Amygdala (tissue), 56 donors: ENCODE data around the gene SETD5.

Experiments
- DNase-seq, 56 donors: peaks; one replicate each; lab custom pipeline; 2025; lab: John Stamatoyannopoulos, UW

SETD5 gene

DNA sequence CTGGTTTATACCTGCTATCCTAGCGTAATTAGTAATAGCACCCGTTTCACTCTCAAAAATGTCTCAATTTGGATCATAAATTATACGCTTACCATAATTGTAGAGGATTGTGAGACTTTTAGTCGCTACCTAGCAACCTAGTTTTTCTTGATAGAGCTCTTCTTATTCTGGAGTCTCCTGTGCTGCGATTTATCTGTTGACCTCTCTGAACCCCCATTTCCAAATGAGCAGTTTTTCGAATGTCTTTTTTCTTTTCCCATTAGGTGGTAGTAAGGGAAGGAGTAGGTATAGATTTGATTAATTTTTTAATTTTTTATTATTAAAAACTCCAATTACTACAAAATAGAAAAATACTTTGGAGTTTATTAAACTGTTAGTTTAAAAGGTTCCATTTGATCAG, 10.6 kb downstream of the SETD5 start:
- no peak for DNase-seq

DNA sequence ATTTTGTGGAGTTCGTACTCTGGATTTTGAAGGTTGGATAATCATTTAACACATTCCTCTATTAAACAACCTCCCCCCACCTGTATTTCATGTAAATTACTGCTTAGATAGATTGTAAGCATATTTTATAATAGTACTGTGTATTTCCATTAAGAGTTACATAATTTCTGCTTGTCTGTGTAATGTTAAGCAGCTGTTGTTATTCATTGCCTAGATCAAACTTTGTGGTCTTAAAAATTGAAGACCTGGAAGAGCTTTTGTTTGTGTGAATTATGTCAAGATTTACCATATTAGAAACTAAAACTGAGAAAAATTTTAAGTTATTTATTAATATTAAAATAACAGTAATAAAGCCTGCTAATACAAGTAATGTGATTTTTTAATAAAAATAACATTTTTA, 11.1 kb downstream of the SETD5 start:
- DNase-seq: no peak

DNA sequence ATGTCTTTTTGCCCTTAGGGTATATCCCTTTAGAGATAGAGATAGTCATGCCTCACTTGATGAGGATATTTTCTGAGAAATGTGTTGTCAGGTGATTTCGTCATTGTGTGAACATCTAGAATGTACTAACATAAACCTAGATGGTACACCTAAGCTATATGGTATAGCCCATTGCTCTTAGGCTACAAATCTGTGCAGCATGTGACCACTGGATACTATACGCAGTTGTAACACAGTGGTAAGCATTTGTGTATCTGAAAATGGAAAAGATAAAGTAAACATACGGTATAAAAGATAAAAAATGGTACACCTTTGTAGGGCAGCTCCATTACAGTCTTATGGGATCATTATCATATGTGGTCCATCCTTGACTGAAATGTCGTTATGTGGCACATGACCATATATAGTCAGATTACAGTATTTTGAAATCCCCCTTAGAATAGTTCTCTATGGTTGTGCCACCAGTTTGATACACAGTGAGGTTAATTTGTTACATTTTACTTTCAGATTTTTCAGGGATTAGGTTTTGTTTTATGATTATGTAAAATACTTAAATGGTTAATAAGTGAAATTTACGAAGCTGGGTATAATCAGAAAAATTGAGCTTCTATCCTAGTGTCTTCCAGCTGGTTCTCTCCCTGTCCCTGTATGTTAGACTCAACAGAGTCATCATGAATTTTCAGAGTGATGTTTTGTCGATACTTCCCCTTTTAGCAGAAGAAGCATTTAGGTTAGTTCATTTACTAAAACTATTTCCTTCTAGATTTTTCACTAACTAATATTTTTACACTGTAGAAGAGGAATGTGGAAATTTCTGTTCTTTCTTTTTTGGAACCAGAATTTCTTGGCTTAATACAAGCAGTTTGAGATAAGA, 12.8 kb downstream of the SETD5 start:
- no peak for DNase-seq

DNA sequence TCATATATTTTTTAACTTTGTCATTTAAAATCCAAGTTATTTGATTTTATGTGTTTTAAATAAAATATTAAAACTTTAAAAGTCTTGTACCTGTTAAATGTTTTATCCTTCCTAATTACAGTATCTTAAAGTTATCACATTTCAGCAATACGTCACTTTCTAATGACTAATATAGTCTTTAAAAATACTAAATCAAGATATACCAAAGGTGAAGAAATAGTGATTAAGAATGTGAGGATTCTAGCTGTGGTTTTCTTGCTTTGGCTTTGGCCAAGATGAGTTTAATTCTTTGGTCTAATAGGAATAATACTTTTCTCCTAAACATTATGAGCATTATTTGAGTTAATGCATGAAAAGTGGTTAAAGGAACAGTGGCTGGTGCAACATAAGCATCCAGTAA, 13.9 kb downstream of the SETD5 start:
- no peak for DNase-seq

DNA sequence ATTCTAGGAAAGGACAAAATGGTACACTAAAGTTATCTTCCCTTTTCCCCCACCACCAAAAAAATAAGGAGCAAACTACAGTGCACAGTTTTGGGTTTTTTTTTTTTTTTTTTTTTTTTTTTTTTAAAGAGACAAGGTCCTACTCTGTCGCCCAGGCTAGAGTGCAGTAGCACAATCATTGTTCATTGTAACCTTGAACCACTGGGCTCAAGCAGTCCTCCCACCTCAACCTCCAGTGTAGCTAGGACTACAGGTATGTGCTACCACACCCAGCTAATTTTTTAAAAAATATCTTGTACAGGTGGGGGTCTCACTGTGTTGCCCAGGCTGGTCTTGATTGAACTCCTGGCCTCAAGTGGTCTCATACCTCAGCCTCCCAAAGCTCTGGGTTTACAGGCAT, 14.9 kb downstream of the SETD5 start:
- no peak for DNase-seq

DNA sequence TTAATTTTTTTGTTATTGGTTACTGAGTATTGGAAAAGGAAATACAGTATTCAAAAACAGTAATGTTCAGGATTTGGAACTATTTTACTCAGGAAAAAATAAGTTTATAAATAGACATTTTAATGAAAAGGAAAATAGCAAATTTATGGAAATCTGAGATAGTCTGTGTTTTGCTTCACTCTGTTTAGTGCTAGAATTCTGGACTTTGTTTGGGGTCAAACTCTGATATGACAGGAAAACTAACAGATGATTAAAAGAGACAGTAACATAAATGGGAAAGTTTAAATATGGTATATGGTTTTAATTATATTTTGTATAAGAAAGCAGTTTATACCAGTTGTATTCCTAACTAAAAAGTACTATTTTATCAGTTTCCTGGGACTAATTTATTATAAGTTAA, 17.4 kb downstream of the SETD5 start:
- DNase-seq: no peak

DNA sequence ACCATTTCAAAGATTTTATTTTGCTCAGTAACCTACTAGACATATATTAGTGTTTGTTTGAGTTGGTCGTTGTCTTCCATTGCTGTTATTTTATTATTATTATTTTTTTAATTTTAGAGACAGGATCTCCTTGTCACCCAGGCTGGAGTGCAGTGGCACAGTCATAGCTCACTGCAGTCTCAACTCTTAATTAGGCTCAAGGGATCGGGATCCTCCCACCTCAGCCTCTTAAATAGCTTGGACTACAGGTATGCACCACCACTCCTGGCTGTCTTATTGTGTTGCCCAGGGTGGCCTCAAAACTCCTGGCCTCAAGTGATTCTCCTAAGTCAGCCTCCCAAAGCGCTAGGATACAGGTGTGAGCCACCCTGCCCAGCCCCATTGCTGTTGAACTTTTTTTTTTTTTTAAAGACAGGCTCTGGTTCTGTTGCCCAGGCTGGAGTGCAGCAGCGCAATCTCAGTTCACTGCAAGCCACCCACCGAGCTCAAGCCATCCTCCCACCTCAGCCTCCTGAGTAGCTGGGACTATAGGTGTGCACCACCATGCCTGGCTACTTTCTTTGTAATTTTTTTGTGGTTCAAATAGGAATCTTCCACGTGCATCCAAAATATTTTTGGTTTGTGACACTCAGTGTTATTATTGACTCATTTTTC, 18.2 kb downstream of the SETD5 start:
- DNase-seq: no peak

DNA sequence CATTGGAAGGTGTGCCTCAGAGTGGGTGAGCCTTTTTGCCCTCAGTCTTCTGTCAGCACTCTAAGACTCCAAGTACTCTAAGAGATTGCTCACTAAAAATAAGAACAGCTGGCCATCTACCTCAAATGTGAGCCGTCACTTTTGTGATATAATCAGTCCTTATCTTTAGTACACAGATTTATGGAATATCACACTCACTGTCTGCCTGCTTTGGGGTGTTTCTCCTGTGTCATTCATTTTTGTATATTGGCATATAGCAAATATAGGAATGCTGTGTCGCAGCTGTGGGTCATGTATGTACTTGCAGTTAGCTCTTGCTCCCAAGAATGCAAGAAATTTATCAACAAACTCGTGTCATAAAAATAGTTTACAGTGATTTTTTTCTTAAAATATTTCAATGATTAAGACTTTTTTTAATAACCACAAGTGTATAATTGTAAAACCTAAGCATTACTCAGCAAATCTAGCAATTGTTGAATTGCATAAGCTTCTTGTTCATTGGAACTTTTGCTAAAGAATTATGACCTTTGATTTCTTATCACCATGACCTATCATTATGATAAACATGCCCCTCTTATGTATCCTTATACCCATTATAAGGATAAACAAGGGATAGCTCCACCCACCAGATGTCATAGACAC, 18.8 kb downstream of the SETD5 start:
- no peak for DNase-seq

DNA sequence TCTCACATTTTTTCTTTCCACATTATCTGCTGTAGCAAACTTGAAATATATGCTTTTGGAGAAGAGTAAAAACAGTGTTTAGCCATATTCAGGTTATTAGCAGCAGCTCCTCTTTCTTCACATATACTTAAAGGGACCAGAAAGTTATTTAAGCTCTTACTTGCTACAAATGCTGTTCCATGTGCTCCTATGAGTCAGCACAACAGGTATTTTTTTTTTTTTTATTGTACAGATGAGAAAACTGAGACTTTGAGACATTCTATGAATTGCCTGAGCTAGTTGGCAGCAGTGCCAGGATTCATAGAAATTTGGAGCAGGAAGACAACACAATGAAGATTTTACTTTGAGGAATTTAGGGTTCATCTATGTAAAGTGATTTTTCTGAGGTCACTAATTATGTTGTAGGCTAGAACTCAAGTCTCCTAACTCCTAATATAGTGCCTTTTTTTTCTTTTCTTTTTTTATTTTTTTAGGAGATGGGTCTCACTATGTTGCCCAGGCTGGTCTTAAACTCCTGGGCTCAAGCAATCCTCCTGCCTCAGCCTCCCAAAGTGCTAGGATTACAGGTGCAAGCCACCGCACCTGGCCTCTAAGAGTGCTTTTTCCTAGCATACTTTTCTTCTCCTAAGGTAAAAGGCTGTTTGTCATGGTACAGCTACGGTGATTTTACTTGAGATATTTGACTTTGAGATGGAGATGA, 23.6 kb downstream of the SETD5 start:
- DNase-seq: no peak

DNA sequence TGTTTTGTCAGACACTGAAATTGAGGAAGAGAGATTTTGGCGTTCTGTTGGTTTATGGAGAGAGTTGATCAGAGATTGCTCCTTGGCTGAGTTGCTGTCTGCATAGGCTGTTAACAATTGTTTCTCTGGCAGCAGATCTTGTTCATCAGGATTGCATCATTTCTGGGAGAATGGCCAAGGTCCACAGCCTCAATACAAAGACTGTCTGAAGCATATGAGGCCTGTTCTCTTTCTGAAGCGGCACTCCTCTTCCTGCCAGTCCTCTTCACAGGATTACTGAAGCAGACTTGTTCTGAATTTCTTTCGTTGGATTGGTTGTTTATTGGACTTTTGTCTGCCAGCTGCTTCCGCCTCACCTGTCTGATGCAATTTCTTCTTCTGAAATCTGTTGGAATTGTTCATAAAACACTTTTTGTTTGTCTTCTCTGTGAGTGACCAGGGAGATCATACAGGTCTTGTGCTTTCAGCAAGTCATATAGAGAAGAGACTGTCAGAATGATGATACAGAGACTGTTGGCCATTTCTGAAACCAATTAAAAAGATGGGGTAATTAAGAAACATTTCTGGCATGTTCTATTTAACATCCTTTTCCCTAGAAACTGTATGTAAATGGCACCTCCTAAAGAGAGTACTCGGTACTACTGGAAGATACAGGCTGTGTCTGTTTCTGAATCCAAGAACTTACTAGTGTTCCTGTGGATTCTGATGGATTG, 25.5 kb downstream of the SETD5 start:
- peak in 52 of 56 donors; percentile 14 to 96 (median 76) for DNase-seq

DNA sequence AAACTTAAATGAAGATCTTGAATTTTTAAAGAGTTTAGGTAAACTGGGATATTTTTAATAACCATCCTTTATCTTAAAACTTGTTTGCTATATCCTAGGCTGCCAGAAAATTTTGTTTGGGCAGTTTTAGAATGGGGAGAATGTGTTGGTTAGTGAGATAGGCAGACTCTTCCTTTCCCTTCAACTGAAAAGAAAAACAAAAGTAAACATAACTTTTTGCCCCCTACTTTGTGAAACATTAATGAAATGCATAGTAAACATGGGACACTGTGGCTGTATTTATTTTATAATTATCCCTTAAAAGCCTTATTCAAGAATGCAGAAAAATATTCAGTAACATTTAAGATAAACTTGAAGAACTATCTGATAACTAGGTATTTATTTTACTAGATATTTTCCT, 31.0 kb downstream of the SETD5 start:
- no peak for DNase-seq

DNA sequence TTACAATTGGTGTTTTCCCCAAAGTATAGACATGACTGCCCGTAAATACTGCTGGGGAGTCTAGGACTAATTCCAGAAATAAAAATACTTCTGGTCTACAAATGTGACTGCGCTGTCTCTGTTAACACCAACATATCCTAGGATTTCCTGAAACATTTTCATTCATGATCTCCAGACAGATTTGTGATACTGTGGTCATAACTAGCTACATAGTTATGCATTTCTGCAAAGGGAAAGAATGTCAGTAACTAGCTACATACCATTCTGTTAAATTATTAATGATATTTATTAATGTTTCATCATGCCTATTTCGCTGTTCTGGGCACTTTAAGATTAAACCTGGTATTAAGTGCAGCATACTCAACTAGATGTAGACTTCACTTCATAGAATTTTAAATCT, 33.3 kb downstream of the SETD5 start:
- DNase-seq: no peak

DNA sequence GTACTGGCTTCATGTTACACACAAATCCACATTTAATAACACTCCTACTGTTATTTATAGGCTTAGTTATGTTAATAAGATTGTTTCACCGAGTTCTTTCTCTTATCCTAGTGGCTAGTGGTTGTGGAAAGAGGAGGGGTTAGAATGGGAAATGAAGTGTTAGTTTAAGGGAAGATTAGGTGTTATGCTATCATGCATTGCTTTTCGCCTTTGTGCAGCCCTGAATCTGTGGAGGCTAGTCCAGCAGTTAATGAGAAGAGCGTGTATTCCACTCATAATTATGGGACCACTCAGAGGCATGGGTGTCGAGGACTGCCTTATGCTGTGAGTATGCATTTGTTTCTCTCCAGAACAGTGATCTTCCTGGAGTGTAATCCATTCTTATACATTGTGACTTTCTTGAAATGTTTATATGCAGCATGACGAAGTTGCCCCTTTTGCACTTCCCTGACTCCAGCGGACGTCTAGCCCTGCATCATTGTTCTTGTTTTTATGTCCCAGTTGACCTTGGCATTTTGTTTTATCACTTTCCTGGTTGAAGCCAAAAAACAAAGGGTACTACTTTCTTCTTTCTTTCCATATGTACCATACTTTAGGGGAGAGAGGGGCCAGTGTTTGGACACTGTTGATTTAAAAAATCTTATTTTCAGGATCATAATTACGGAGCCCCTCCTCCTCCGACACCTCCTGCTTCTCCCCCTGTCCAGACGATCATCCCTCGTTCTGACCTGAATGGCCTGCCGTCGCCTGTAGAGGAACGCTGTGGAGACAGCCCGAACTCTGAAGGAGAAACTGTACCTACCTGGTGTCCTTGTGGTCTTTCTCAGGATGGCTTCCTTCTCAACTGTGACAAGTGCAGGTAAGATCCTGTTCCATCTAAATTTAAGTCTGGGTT, 36.5 kb downstream of the SETD5 start:
- DNase-seq: no peak

DNA sequence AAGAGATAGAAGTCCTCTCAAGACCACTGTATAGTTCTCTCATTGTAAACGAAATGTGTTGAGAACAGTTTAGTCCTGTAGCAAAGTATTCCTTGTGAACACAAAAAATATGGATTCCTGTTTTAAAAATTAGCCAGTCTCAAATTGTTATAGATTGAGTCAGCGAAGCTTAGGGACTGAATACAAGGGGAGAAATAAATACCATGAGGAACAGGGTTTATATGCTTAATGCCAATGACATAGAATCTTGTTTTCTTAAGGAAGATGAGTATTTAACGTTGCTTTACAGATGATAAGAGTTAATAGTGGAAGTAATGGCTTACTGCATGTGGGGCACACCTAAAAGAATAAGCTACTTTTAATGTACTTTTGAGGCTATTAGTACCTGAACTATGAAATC, 37.9 kb downstream of the SETD5 start:
- DNase-seq: no peak

DNA sequence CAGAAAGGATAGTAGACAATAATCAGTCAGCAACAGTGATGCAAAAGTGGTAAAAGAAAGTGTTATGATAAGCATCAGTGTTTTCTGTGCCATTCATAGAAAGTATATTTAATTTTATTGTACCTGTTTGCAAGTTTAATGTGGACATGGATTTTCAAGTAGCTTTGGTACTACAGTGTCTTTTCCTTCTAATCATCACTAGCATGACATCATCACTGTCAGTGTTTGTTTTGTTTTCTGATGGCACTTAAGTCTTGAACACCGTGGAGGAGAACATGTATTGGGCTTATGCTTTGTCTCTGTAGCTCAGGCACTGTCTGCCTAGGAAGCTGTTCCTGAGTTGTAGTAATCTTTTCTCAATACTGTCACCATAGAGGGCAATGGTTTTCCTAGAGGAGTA, 41.9 kb downstream of the SETD5 start:
- no peak for DNase-seq

DNA sequence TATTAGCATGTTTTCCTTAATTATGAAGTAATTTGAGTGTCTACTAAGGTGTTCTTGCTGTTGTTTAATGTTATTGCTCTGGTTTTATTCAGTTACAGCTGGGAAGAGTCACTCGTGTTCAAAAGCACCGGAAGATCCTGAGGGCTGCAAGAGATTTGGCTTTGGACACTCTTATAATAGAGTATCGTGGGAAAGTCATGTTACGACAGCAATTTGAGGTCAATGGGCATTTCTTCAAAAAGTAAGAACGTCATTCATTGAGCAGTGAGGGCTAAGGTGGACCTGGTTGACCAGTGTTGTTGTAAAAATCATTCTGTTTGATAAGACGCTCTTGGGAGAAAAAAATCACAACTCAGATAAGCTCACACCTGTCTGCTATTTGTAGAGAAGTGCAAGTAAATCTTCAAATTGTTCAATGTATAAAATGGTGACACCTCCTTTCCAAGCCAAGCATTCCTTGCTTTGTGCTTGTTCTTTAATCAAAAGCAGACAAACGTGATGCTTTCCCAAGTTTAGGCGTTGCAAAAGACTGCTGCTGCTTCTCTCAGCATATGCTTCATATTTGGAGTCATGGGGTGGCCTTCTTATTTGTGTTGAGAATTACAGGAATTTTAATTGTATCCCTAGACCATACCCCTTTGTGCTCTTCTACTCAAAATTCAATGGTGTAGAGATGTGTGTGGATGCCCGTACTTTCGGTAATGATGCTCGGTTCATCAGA, 44.2 kb downstream of the SETD5 start:
- DNase-seq: no peak

DNA sequence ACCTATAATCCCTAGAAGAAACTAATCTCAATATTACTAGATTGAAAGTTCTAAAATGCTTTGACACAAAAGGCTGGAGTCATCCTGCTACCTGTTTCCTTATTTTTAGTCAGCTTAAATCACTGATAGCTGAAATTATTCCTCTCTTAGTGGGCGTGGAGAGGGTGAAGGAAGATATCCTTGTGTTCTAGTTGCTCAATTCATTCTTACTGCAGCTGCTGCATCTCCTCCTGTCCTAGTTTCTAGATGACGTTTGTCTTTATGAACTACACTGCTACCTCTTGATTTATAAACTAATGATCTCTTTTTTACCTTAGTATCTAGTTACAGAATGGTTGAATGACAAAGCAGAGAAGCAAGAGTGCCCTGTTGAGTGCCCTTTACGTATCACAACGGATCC, 50.7 kb downstream of the SETD5 start:
- no peak for DNase-seq

DNA sequence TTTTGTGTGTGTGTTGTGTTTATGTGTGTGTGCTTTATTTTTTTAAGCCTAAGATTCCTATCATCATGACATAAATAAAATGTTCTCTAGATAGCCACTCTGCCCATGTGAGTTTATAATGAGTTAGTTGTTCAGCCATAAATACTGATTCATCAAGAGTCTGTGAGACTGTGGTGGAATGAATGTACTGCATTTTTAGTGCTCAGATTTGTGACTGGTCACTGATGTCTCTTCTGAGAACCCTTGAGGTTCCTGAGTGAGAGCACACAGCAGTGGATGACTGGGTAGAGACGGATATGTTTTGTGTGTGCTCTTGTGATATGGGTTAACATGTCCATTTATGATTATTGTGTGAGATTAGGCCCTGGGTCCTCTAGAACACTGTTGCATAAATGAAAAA, 51.2 kb downstream of the SETD5 start:
- DNase-seq: no peak

DNA sequence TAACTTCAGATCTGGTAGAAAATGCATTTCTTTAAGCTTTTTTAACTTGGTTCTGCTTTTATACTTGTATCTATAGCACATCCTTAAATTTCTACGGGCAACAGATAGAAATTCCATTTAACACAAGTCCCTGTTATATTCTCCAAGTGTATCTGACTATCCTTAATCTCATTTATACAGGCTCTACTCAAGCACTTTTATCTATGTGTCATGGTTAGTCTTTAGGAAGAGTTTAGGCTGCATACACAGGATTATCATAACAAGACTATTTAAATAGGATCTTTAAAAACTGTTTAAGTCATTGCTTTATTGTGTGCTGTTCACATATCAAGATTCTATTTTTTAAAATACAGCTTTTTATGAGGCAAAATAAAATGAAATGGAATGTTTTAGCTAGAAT, 52.7 kb downstream of the SETD5 start:
- DNase-seq: no peak
